GM18867 (cell line): Measurements from ENCODE around the gene SH2D3A.
"Not testable (repeated sequence)": the region's sequence is repeated elsewhere in the genome, so short reads cannot be mapped to it uniquely, and the experiment has no call there.

Source experiments
- ATAC-seq: cut with Tn5 transposase; IDR thresholded peaks from one replicate; pipeline ENCODE4 v1.9.1; 2021; ENCODE audit warnings: mild to moderate bottlenecking, moderate library complexity; ENCODE audit not compliant: unreplicated experiment

Gene SH2D3A

DNA sequence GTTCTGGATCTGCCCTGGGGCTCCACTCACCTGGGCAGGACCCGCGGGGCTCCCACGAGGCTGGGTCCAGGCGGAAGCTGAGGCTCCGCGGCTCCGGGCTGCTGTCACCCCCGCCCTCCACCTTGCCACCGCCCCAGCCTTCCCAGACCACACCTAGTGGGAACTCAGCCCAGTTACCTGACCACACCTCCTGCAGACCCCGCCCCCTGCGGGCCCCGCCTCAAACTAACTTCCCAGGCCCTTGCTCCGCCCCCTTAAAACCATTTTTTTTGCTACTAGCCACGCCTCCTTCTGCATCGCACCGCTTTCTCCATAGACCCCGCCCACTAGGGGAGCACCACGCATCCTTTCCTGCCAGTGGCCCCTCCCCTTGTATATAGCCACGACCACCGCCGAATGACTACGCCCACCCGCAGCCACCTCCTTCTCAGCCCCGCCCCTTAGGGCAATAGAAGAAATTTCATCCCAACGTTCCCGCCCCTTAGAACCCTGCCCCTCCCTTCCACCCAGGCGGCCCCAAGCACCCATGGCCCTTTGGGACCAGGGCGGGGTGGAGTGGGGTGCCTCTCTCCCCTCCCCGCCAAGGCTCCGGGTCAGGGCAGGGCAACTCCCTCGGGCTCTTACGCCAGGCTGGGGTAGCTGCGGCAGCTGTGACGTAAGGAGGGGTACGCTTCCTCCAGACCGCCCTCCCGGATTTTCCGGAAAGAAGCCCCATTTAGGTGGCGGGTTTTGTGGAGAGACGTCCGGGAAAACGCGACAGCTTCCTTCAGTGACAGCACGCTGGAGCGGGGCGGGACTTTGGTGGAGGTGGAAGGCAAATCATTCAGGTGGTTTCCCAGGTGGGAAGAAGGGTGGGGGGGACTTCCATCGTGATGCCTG is at the start of gene SH2D3A:
Gene SH2D3A, minus strand, starts transcription at position 79 of the 879 bp plus-strand sequence. CDS start 3,687 bp downstream, outside the sequence.
- ATAC-seq: peak; percentile 74

DNA sequence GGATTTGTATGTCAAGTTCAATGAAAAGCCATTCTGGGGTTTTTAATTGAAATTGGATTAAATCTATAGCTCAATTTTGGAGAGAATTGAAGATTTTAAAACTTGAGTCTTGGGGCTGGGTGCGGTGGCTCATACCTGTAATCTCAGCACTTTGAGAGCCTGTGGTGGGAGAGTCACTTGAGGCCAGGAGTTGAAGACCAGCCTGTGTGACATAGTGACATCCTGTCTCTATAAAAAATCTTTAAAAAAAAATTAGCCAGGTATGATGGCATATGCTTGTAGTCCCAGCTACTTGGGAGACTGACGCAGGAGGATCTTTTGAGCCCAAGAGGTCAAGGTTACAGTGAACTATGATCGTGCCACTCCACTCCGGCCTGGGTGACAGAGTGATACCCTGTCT is 46.4 kb upstream of the SH2D3A start:
- ATAC-seq: no peak

DNA sequence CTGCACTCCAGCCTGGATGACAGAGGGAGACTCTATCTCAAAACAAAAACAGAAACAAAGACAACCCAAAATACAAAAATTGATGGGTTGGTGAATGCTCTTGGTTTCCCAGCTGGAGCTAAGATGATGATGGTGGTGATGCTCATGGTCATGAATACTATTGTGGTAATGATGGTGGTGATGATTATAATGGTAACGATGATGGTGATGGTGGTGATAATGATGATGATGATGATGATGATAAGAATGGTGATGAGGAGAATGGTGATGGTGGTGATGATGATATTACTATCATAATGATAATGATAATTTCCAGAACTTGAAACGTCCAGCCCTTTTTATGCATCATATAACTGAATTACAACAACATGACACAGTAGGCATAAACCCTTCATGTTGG is 45.4 kb upstream of the SH2D3A start:
- ATAC-seq: no peak

DNA sequence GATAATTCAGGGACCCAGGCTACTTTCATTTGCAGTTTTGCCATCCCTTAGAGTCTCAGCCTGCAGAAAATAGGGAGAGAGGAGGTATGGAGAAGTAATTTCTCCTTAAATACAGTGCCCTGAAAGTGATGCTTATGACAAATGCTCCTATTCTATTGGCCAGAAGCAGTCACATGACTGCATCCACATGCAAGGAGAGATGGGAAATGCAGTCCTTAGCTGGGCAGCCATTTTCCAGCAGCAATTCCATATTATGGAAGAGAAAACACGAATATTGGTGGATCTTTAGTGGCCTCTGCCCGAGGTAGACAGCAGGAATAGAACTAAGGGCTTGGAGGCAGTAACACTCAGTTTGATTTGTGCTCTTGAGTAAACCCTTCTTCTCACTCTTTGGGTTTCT is 44.7 kb upstream of the SH2D3A start:
- no peak for ATAC-seq

DNA sequence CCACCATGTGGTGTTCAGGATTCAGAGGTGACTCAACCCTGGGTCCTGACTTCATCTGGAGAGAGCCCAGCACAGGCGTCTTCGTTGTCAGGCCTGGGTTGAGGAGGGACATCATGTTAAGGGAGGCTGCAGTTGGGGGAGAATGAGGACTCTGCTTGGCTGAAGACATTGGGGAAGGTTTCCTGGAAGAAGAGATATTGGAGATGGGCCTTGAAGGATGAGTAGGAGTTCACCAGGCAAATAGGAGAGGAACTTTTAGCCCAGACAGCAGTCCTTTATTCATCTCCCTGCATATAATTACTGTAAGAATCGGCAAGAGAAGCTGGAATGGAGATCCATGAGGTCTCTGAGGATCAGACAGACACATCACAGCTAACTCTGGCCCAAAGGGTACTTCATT is 44.1 kb upstream of the SH2D3A start:
- ATAC-seq: no peak

DNA sequence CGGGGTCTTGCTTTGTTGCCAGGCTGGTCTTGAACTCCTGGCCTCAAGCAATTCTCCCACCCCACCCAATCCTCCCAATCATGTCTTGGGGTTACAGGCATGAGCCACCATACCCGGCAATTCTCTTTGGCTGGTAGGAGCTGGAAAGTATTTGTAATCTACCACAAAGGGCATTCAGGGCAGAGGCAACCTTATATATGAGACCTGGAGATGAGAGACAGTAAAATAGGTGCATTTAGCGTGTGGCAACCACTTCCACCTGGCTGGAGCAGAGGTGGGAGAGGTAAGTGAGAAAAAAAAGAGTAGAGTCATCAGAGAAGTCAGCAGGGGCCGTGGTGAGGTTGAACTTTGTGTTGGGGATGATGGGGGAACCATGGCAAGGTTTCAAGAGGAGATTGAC is 42.0 kb upstream of the SH2D3A start:
- no peak for ATAC-seq

DNA sequence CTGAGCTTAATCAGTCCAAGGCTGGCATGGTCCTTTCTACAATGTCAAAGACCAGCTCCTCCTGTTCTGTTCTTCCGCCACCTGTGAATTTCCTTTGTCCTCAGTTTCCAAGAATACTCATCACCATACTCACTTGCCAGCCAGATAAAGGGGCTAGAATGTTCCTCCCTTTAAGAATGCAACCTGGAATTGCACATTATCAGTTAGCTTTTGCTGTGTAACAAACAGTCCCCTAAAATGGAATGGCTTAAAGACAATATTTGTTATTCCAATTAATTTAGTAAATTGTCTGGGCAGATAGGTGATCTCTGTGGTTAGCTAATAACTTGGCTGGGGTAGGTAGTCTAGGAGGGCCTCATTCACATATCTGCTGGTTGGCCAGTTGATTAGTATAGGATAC is 41.3 kb upstream of the SH2D3A start:
- no peak for ATAC-seq

DNA sequence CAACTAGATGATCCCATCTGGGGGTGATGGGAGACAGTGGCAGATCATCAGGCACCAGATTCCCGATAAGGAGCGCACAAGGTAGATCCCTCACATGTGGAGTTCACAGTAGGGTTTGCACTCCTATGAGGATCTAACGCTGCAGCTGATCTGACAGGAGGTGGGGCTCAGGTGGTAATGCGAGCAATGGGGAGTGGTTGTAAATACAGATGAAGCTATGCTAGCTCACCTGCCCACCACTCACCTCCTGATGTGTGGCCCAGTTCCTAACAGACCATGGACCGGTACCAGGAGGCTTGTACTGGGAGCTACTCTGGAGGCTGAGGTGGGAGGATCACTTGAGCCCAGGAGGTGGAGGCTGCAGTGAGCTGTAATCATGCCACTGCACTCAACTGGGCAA is 40.1 kb upstream of the SH2D3A start:
- ATAC-seq: no peak

DNA sequence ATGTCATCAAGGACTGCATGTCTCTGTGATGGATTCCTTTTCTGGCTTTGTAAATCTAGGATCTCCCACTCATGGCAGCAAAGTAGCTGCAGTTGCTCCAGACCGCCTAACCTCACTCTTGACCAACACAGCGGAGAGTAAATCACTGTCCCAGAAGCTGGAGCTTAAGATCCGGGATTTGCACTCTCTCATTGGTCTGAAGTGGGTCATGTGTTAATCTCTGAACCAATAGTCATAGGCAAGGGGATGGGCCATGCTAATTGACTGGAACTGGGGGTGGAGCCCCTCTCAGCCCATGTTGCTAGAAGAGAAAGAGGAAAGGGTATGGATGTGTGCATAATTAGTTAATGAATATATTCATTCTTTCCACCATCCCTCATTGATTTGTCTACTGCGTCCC is 39.3 kb upstream of the SH2D3A start:
- ATAC-seq: no peak

DNA sequence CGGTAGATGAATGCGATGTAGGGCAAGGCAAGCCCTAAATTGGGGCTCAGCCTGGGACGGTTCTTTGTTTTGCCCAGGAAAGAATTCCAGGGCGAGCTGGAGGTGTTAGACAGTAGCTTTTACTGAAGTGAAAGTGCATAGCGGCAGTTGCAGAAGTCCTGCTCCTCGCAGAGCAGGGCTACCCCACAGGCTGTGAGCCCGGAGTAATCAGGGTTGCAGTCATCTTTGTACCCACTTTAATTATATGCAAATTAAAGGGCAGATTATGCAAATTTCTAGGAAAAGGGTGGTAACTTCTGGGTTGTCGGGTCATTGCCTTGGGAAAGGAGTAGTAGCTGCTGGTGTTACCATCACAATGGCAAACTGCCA is 35.8 kb upstream of the SH2D3A start:
- no peak for ATAC-seq

DNA sequence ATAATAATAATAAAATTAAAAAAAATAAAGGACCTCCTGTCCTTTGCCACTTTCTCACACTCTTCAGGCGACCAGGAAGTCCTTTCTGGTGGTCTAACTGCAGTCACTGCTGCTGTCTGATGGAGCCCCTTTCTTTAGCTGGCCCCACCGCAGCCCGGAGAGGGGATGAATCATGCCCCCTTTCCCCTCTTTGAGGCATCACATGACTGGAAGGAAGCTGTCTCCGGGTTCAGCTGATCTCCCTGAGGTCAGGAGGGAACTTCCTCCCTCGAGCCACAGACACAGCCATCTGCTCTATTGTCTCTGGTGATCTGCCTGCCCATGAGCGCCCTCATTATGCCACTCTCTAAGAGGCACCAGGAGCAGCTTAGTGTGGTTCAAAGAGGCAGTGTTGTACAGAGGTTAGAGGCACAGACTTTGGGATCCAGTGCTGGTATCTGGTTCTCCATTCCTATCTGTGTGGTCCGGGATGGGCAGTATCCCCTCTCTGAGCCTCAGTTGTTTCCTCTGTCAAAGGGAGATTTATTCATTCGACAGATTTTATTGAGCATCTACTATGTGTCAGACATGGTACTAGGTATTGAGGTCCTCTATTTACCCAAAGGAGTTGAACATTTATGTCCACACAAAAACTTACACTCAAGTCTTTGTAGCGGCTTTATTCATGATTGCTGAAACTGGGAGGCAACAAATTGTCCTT is 35.3 kb upstream of the SH2D3A start:
- peak; percentile 50 for ATAC-seq

DNA sequence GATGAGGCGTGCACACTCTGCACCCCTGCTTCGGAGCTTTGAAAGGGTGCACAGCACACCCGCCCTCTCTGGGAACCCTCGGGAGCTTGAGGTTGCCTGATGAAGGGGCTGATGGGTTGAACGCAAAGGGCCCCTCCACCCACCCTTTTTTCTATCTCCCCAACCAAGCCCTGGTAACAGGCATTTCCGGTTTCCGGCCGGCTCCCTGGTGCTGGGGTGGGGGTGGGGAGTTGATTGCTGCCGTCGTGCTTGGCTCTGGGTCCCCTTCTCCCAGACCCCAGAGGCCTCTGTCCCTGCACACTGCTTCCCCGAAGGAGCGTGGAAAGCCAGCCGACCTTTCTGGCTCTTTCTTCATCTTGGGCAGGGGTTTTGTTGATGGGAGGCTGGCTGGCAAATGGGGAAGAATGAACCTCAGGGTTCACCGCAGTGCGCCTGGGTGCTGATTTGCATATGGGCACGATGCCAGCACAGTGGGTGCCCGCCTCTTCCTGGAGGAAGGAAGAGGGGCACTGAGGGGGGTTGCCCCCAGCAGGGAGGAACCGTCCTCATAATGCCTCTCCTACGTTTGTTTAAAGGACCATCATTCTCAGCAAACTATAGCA is 34.4 kb upstream of the SH2D3A start:
- peak; percentile 54 for ATAC-seq

DNA sequence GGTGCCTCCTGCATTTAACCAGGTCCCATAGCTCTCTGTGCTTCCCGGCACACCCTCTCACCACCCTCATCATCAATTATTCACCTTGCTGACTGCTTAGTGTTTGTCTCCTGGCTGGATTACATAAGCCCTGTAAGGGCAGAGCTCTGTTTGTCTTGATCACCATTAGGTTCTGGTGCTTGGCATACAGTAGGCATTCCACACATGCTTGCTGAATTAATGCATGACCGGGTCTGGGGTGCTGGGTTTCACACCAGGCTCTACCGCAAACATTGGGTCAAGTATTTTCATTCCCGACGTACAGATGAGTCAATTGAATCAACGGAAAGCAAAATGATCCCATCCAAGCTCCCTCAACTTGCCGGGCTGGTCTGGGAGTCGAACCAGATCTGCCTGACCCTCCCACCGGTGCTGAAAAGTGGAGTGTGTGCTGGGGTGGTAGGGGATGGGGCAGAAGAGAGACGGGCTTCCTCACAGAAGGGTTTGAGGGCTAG is 33.8 kb upstream of the SH2D3A start:
- peak; percentile 7 for ATAC-seq

DNA sequence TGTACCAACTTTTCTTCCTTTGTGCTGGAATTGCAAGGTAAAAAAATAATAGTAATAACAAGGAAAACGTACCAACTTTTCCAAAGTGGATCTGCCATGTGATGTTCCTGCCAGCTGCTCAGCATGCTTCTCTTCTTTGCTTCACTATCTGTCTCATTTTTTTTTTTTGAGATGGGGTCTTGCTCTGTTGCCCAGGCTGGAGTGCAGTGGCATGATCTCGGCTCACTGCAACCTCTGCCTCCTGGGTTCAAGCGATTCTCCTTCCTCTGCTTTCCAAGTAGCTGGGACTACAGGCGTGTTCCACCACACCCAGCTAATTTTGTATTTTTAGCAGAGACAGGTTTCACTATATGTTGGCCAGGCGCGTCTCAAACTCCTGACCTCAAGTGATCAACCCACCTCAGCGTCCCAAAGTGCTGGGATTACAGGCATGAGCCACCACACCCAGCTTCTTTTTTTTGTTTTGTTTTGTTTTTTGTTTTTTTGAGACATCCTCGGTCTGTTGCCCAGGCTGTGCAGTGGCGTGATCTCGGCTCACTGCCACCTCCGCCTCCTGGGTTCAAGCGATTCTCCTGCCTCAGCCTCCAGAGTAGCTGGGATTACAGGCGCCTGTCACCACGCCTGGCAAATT is 33.0 kb upstream of the SH2D3A start:
- ATAC-seq: not testable (repeated sequence)

DNA sequence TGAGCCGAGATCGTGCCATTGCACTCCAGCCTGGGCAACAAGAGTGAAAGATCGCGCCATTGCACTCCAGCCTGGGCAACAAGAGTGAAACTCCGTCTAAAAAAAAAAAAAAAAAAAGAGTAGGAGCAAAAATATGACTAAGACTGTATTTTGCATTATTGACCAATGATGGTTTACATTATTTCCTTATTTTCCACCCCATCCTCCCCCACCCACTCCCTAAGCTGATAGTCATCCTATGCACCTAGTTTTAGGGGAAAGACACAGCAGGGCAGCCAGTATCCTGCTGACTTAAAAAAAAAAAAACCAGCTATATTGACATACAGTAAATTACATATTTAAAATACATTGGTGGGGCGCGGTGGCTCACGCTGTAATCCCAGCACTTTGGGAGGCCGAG is 30.4 kb upstream of the SH2D3A start:
- ATAC-seq: no peak

DNA sequence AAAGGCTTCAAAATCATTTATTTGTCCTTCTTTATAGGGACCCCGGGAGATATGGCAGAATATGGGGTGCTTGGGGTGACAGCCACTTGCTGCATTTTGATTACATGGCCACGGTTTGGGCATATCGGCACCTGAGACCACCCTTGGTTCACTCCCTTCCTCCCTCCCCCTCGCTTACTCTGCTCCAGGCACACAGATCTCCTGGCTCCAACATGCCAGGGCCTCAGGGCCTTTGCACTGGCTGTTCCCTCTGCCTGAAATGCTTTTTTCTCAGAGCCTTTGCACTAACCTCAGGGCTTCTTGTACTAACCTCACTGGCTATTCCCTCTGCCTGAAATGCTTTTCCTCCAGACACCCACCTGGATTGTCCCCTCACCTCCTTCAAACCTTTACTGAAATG is 29.0 kb upstream of the SH2D3A start:
- ATAC-seq: no peak

DNA sequence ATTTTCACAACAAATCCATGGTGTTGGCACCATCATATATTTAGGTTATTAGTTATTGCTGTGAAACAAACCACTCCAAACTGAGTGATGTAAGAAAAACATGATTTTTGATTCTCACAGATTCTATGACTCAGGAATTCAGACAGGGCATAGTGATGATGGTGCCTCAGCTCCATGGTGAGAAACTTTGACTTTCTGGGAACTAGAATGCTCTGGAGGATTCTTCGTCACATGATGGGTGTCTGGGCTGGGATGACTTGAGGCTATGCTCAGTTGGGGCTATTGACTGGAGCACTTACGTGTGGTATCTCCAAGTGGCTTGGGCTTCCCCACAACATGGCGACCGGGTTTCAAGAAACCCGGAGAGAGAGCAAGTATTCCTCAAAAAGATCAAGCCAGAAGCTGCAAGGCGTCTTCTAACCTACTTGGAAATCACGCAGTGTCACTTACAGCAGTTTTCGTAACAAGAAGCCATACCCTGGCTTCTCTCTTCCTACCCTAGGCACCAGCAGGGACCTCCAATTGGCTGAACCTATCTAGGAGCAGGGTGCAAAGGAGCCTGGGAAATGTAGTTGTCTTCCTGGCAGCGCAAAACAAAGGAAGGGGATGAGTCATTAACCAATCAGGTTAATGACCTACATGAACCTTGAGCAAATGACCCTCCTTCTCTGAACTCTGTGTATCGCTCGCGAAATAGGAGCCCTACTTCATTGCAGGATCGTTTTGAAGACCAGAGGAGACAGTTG is 27.6 kb upstream of the SH2D3A start:
- no peak for ATAC-seq

DNA sequence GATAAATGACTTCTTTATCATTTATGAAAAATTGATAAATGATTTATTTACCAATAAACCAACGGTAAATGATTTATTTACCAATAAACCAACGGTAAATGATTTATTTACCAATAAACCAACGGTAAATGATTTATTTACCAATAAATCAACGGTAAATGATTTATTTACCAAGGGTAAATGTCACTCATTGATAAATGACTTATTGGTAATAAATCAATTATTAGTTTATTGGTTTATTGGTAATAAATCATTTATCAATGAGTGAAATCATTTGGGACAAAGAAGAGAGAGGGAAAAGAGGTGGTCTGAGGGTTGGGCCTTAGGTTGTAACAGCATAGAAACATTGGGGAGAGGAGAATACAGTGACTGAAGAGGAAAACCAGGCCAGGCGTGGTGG is 26.7 kb upstream of the SH2D3A start:
- no peak for ATAC-seq

DNA sequence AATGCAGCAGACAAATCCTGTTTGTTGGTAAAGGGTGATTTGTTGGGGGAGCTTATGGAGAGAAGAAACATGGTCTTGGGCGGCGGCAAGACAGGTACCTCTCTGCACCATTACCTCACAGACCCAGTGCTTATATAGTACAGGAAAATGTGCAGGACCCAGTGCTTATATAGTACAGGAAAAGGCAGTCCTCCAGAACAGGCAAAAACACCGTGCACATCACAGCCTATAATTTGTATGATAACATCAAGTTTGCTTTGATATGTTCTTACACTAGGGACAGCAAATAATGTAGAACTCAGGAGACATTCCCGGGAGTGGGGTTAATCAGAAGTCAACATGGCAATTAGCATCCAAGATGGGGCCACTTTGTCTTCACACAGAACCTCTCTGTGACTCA is 26.2 kb upstream of the SH2D3A start:
- no peak for ATAC-seq

DNA sequence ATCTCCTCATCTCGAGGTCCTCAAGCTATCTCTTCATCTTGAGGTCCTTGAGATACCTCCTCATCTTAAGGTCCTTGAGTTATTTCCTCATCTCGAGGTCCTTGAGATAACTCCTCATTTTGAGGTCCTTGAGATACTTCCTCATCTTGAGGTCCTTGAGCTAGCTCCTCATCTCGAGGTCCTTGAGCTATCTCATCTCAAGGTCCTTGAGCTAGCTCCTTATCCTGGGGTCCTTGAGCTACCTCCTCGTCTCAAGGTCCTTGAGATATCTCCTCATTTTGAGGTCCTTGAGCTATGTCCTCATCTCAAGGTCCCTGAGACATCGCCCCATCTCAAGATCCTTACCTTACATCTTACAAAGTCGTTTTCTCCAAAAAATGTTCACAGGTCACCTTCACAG is 24.0 kb upstream of the SH2D3A start:
- no peak for ATAC-seq
